Lung (tissue), 12 donors: ENCODE data around the gene PDC. TPM values are rescaled to one million over a fixed set of nuclear protein-coding genes. Genes with fewer than 3 reads are reported as not detected.
A peak's percentile ranks its signal among the peaks of the same experiment; 100 is the strongest.

Experiments used
- ATAC-seq: fragments of 200-7000 bp; cut with Tn5 transposase; one replicate; pipeline ENCODE4 v1.9.1; 2020; ENCODE audit warnings: moderate number of reproducible peaks; ENCODE audit not compliant: insufficient read depth, low FRiP score
- DNase-seq, 3 donors: peaks; one replicate each; pipeline ENCODE4 v3.0.0-alpha.2; 2013 to 2017
- H3K27ac ChIP-seq, 2 donors: one replicate each; pipeline ENCODE4 v1.5.1; 2013; ENCODE audit warnings: mild to moderate bottlenecking in 2 of 2, moderate library complexity in 2 of 2, control low read depth in 1 of 2, inconsistent platforms in 1 of 2, low read depth in 1 of 2, low read length in 1 of 2
- H3K27me3 ChIP-seq, 3 donors: one replicate each; pipeline ENCODE4 v1.5.1; 2013; ENCODE audit warnings: low read length in 2 of 3; ENCODE audit not compliant: control insufficient read depth in 3 of 3, insufficient read depth in 3 of 3
- H3K36me3 ChIP-seq, 4 donors: one replicate each; pipeline ENCODE4 v1.5.1; 2013; ENCODE audit warnings: low read length in 4 of 4, mild to moderate bottlenecking in 1 of 4, moderate library complexity in 1 of 4; ENCODE audit not compliant: control insufficient read depth in 4 of 4, insufficient read depth in 4 of 4
- H3K4me1 ChIP-seq, 5 donors: one replicate each; pipeline ENCODE4 v1.5.1; 2013; ENCODE audit warnings: low read length in 5 of 5, mild to moderate bottlenecking in 2 of 5, moderate library complexity in 1 of 5; ENCODE audit not compliant: control insufficient read depth in 5 of 5, insufficient read depth in 5 of 5
- H3K4me3 ChIP-seq: one replicate; pipeline ENCODE4 v1.5.1; 2013; ENCODE audit warnings: mild to moderate bottlenecking, control low read depth, moderate library complexity
- H3K9ac ChIP-seq, 2 donors: one replicate each; pipeline ENCODE4 v1.5.1; 2013; ENCODE audit warnings: low read length in 2 of 2, control low read depth in 1 of 2; ENCODE audit not compliant: insufficient read depth in 1 of 2
- H3K9me3 ChIP-seq, 4 donors: one replicate each; pipeline ENCODE4 v1.5.1; 2013; ENCODE audit warnings: low read length in 3 of 4, mild to moderate bottlenecking in 1 of 4, moderate library complexity in 1 of 4; ENCODE audit not compliant: control insufficient read depth in 4 of 4, insufficient read depth in 3 of 4
- WGBS, 2 donors: extraction: QIAGEN DNeasy Blood & Tissue Kit; methylation state at CpG; one replicate each; pipeline ENCODE4 v1.1.7; 2013; 5-methylcytosine and 5-hydroxymethylcytosine counted together
- polyA plus RNA-seq, 2 donors: library from polyadenylated mRNA; stranded (reverse); fragments of 200-250 nt; gene quantifications; one replicate each; pipeline ENCODE4 v1.2.1, GENCODE V29; 2013
- total RNA-seq, 2 donors: library from RNA; depleted of rRNA in 1 of 2; stranded (reverse); fragments of >200 nt in 1 of 2; gene quantifications; one replicate each; pipeline ENCODE4 v1.2.1, GENCODE V29; 2014 to 2021
- TF ChIP-seq, protein P1 (sequence below): IDR thresholded peaks from 2 replicates; pipeline ENCODE4 v1.5.1; 2012; ENCODE audit warnings: mild to moderate bottlenecking; ENCODE audit errors: control extremely low read depth, extremely low read depth
- donor health status: control.
- donor health status: control.
- donor health status: Bipolar disorder and iron deficiency.
- donor health status: healthy.
- donor health status: DM: yes; HTN: yes; CAD: no.

PDC gene
- total and polyA plus RNA-seq, 4 donors, result not detected

DNA sequence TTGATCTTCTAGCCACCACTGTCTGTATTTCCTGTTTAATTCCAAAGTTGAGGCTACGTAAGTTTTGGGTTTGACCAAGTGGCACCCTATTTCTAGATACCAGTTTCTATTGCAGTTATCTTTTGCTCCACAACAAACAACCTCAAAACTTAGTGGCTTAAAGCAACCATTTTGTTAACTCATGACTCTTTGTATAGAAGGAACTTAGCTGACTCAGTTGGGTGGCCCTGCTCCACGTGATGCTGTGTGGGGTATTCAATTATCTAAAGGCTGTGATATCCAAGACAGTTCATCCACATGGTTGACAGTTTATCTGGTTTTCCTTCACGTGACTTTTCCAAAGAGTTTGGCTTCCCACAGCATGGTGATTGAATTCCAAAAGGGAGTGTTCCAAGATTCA lies 34.8 kb downstream of the PDC start:
- 86 to 94% methylated on average over 3 of the region's 3 CpGs for WGBS, 2 donors
- DNase-seq (no peak), ATAC-seq (no peak)
- TF ChIP-seq, protein P1, sequence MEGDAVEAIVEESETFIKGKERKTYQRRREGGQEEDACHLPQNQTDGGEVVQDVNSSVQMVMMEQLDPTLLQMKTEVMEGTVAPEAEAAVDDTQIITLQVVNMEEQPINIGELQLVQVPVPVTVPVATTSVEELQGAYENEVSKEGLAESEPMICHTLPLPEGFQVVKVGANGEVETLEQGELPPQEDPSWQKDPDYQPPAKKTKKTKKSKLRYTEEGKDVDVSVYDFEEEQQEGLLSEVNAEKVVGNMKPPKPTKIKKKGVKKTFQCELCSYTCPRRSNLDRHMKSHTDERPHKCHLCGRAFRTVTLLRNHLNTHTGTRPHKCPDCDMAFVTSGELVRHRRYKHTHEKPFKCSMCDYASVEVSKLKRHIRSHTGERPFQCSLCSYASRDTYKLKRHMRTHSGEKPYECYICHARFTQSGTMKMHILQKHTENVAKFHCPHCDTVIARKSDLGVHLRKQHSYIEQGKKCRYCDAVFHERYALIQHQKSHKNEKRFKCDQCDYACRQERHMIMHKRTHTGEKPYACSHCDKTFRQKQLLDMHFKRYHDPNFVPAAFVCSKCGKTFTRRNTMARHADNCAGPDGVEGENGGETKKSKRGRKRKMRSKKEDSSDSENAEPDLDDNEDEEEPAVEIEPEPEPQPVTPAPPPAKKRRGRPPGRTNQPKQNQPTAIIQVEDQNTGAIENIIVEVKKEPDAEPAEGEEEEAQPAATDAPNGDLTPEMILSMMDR, result no peak
- H3K27ac ChIP-seq, result no peak overlapping the region
- no peak overlapping the region for H3K9ac ChIP-seq
- H3K4me1 ChIP-seq, result peaks cover 0 to 13% (median 2%) of the 10 kb centered on the region in 5 donors
- no peaks in the 10 kb centered on the region for H3K27me3 ChIP-seq
- no peak overlapping the region for H3K4me3 ChIP-seq
- H3K36me3 ChIP-seq, result peaks cover 0 to 2% (median under 1%) of the 10 kb centered on the region in 4 donors
- no peaks in the 10 kb centered on the region for H3K9me3 ChIP-seq

DNA sequence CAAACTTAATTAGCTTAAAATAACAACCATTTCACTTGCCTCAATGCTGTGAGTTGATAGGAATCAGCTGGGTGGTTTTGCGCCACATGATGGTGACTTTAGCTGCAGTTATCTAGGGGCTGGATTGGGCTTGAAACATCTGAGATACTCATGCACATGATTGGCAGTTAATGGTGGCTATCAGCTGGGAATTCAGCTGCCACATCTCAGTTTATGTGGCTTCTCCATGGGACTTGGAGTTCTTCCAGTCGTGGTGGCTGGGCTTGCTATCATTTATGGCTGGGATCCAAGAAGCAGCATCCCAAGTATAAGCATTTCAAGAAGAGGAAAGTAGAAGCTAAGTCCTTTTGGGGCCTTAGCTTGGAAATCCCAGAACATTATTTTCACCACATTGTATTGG lies 36.4 kb downstream of the PDC start:
- TF ChIP-seq, protein P1, result no peak
- 66 to 86% methylated on average over 2 of the region's 2 CpGs for WGBS, 2 donors
- no peaks in the 10 kb centered on the region for H3K27me3 ChIP-seq
- no peak overlapping the region for H3K9ac ChIP-seq
- no peak overlapping the region for H3K4me3 ChIP-seq
- H3K4me1 ChIP-seq, result peaks cover 0 to 24% (median 2%) of the 10 kb centered on the region in 5 donors
- H3K9me3 ChIP-seq, result no peaks in the 10 kb centered on the region
- H3K36me3 ChIP-seq, result peaks cover 0 to 5% (median 4%) of the 10 kb centered on the region in 4 donors
- DNase-seq (peak; percentile 51 to 88 (median 84)), ATAC-seq (no peak)
- H3K27ac ChIP-seq, result no peak overlapping the region

DNA sequence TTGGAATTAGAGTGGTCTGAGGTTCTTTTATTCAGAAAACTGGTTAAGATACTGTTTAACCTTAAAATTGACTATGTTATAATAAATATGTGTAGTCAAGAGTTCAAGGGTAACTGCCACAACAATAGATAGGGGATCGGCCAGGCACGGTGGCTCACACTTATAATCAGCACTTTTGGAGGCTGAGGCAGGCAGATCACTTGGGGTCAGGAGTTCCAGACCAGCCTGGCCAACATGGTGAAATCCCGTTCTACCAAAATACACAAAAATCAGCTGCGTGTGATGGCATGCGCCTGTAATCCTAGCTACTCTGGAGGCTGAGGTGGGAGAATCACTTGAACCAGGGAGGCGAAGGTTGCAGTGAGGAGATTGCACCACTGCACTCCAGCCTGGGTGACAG lies 39.5 kb downstream of the PDC start:
- DNase-seq, result peak in 1 of 3 donors; percentile 26
- Histone ChIP-seq H3K9me3 (no peaks in the 10 kb centered on the region), H3K27ac (peak overlapping the region in 1 of 2 donors; percentile 14), H3K4me3 (no peak overlapping the region), H3K4me1 (peaks cover 0 to 24% (median 2%) of the 10 kb centered on the region in 5 donors), H3K36me3 (peaks cover 0 to 13% (median 6%) of the 10 kb centered on the region in 4 donors), H3K27me3 (no peaks in the 10 kb centered on the region), H3K9ac (no peak overlapping the region)
- TF ChIP-seq, protein P1, result no peak
- 89 to 93% methylated on average over 6 of the region's 6 CpGs for WGBS, 2 donors
- ATAC-seq, result no peak

DNA sequence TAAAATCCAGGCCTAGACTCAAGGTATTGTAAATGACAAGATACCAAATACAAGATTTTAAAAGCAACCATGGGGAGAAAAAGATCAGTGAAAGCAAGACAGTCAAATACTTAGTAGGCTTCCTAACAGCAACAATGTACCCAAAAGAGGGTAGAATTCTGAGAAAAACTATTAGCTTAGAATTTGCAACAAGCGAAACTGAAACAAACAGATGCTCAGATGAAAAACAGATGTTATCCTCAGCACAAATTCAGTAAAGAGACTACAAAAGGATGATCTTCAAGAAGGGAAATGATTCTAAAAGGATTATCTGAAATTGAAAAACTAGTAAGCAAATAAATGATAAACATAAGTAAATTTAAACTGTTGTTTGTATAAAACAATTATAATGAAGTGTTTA lies 40.0 kb downstream of the PDC start:
- Histone ChIP-seq H3K9ac (no peak overlapping the region), H3K4me1 (peaks cover 0 to 24% (median 2%) of the 10 kb centered on the region in 5 donors), H3K36me3 (peaks cover 0 to 13% (median 5%) of the 10 kb centered on the region in 4 donors), H3K27ac (no peak overlapping the region), H3K9me3 (no peaks in the 10 kb centered on the region), H3K4me3 (no peak overlapping the region), H3K27me3 (no peaks in the 10 kb centered on the region)
- peak in 2 of 3 donors; percentile 82 to 88 for DNase-seq
- TF ChIP-seq, protein P1, result no peak
- no peak for ATAC-seq
- WGBS, 2 donors, result 80 to 91% methylated on average over 1 of the region's 1 CpG
